Measurements from ENCODE around the gene TMEM175.

- TF ChIP-seq CTCF (IDR thresholded peaks at IDR 0.05) (no peak), EZH2 (IDR thresholded peaks at IDR 0.05; ENCODE audit: borderline replicate concordance, insufficient read depth, low read depth, low read length, poor library complexity, severe bottlenecking) (no peak)
These were observed 33.2 kb upstream of the TMEM175 start for GRCh38 chr4:898869-899555.
